Measurements from ENCODE around the gene ADD3. TPM values are rescaled to one million over a fixed set of nuclear protein-coding genes. Genes with fewer than 3 reads are reported as not detected.

ADD3 gene
- total and polyA plus RNA-seq, 2 donors from 2014 or later = 56.9 to 79.2 TPM

DNA sequence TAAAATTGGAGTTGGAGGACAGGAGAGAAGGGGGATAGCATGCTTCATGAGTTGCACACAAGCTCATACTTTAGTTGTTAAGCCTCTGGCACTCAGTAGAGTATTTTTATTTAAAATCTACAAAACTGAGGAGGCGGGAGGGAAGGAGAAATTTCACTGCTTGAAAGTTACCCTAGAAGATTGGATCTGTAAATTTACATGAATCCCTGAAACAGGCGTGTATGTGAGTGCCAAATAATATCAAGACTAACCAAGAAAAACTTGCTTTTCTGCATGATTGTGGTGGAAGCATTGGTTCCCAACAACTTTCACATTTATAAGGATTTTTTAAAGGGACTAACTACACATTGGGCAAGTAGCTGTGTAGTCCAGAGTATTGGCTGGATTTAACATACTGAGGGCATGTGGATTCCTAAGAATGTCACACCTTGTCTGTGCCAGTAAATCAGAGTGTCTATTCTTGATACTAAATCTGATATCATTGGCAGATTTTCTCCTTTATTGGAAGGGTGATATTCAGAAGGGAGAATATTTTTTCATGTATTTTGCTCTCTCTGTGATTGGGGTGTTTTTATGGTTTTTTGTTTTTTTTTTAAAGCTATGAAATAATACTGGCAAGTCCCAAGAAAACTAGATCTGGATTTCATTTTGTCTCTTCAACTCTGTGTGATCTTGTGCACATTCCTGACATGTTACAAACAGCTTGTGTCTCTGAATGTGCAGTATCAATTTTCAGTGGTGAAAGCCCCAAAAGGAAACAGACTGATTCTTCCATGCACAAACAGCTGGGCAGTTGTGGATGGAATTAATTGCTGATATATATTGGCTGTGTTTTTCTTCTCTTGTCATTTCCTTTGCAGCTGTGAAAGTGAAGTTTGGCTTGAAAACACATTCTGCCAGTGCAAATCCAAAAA lies 67.2 kb downstream of the ADD3 start:
- Histone ChIP-seq H3K4me1 (ENCODE audit: control insufficient read depth in 2 of 3, insufficient read depth in 2 of 3, low read depth in 1 of 3, low read length in 3 of 3) (peaks cover 13 to 50% (median 18%) of the 10 kb centered on the region in 3 donors), H3K36me3 (ENCODE audit: control insufficient read depth in 2 of 3, insufficient read depth in 3 of 3, low read length in 3 of 3) (no peaks in the 10 kb centered on the region), H3K9ac (ENCODE audit: low read length in 3 of 3) (no peak overlapping the region), H3K4me3 (ENCODE audit: low read length in 3 of 3) (no peak overlapping the region), H3K27ac (ENCODE audit: low read depth in 2 of 2, low read length in 2 of 2) (no peak overlapping the region), H3K9me3 (ENCODE audit: control insufficient read depth in 2 of 3, insufficient read depth in 1 of 3, low read length in 3 of 3) (no peaks in the 10 kb centered on the region), H3K27me3 (ENCODE audit: control insufficient read depth, insufficient read depth, low read length) (no peaks in the 10 kb centered on the region)
- TF ChIP-seq, protein P1, sequence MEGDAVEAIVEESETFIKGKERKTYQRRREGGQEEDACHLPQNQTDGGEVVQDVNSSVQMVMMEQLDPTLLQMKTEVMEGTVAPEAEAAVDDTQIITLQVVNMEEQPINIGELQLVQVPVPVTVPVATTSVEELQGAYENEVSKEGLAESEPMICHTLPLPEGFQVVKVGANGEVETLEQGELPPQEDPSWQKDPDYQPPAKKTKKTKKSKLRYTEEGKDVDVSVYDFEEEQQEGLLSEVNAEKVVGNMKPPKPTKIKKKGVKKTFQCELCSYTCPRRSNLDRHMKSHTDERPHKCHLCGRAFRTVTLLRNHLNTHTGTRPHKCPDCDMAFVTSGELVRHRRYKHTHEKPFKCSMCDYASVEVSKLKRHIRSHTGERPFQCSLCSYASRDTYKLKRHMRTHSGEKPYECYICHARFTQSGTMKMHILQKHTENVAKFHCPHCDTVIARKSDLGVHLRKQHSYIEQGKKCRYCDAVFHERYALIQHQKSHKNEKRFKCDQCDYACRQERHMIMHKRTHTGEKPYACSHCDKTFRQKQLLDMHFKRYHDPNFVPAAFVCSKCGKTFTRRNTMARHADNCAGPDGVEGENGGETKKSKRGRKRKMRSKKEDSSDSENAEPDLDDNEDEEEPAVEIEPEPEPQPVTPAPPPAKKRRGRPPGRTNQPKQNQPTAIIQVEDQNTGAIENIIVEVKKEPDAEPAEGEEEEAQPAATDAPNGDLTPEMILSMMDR (IDR thresholded peaks at IDR 0.05; ENCODE audit: borderline replicate concordance, extremely low read depth, insufficient read depth) = no peak
- DNase-seq (peak in 3 of 5 donors; percentile 21 to 91 (median 76)), FAIRE-seq (no peak)
- intact Hi-C loops (cut with DNase I) = no loop called here

DNA sequence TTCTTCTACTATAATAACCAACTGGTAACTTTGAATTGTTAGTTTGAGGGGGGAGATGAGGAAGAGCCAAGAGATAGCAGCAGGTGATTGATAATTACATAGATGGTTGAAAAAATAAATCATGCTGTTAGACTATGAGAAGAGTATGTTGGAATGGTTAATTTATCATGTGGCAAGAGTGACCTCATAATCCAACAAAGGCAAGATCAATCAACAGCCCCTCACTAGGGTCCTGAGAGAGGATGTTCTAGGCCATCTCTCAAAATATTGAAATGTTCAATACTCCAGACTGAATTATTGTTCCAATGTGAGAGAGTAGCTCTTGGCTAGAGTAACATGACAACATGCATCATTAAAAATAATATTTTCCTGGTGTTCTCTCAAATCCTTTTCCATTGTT lies 67.9 kb downstream of the ADD3 start:
- FAIRE-seq (no peak), DNase-seq (no peak)
- Histone ChIP-seq H3K4me1 (ENCODE audit: control insufficient read depth in 2 of 3, insufficient read depth in 2 of 3, low read depth in 1 of 3, low read length in 3 of 3) (peaks cover 13 to 50% (median 18%) of the 10 kb centered on the region in 3 donors), H3K27me3 (ENCODE audit: control insufficient read depth, insufficient read depth, low read length) (no peaks in the 10 kb centered on the region), H3K9me3 (ENCODE audit: control insufficient read depth in 2 of 3, insufficient read depth in 1 of 3, low read length in 3 of 3) (no peaks in the 10 kb centered on the region), H3K4me3 (ENCODE audit: low read length in 3 of 3) (no peak overlapping the region), H3K27ac (ENCODE audit: low read depth in 2 of 2, low read length in 2 of 2) (no peak overlapping the region), H3K9ac (ENCODE audit: low read length in 3 of 3) (no peak overlapping the region), H3K36me3 (ENCODE audit: control insufficient read depth in 2 of 3, insufficient read depth in 3 of 3, low read length in 3 of 3) (no peaks in the 10 kb centered on the region)
- TF ChIP-seq, protein P1 (IDR thresholded peaks at IDR 0.05; ENCODE audit: borderline replicate concordance, extremely low read depth, insufficient read depth) = no peak
- intact Hi-C loops (cut with DNase I) = no loop called here

DNA sequence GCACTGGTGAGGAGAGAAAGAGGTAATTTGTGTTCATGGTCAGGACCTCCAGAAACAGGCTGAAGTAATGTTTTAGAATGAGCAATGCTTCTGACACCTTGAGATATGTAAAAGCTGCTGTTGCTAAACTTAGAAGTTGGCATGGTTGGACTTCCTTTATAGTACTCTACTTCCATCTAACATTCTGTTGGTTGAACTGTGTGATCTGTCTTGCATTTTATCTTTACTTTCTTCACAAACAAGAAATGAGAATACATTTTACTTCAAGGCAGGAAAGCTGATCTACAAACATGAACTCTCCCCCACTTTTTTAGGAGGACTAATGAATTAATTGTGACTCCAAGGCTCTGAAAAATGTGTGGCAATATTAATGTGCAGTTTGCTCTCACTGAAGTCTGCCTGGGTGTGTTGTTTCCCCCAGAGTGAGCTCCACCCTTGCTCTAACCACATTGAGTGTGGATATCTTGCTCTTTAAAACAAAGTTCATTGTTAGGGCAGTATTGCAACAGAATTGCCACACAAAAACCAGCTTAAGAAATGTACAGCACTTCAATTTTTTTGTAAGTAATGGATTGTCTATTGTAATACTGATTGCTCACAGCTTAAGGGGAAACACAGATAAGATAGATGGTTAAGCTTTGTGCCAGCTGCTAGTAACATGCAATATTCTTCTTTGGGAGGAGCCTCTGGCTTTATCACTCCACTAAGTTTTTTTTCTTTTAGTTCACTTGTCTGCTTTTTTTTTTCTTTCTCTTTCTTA lies 69.0 kb downstream of the ADD3 start:
- no peak overlapping the region for H3K4me3 ChIP-seq (ENCODE audit: low read length in 3 of 3)
- peak overlapping the region; percentile 7 to 23 for H3K27ac ChIP-seq (ENCODE audit: low read depth in 2 of 2, low read length in 2 of 2)
- no peaks in the 10 kb centered on the region for H3K27me3 ChIP-seq (ENCODE audit: control insufficient read depth, insufficient read depth, low read length)
- TF ChIP-seq, protein P1 (IDR thresholded peaks at IDR 0.05; ENCODE audit: borderline replicate concordance, extremely low read depth, insufficient read depth) = no peak
- peak; percentile 69 for FAIRE-seq
- peak in 2 of 5 donors; percentile 38 to 67 for DNase-seq
- H3K9ac ChIP-seq (ENCODE audit: low read length in 3 of 3) = peak overlapping the region in 2 of 3 donors; percentile 12 to 13
- intact Hi-C loops (cut with DNase I) = no loop called here
- no peaks in the 10 kb centered on the region for H3K9me3 ChIP-seq (ENCODE audit: control insufficient read depth in 2 of 3, insufficient read depth in 1 of 3, low read length in 3 of 3)
- H3K4me1 ChIP-seq (ENCODE audit: control insufficient read depth in 2 of 3, insufficient read depth in 2 of 3, low read depth in 1 of 3, low read length in 3 of 3) = peaks cover 13 to 54% (median 19%) of the 10 kb centered on the region in 3 donors
- H3K36me3 ChIP-seq (ENCODE audit: control insufficient read depth in 2 of 3, insufficient read depth in 3 of 3, low read length in 3 of 3) = no peaks in the 10 kb centered on the region
